Measurements from ENCODE around the gene PLXNB2.

The PLXNB2 gene

GRCh38 chr22:50245214-50246072, 62.0 kb downstream of the PLXNB2 start:
- Histone ChIP-seq H3K27me3 (ENCODE audit: insufficient read depth, poor library complexity, severe bottlenecking) (no peaks in the 10 kb centered on the region), H3K9me3 (ENCODE audit: severe bottlenecking) (no peaks in the 10 kb centered on the region), H3K27ac (ENCODE audit: poor library complexity, severe bottlenecking) (peak overlapping the region; percentile 63), H3K4me1 (ENCODE audit: insufficient read depth, poor library complexity, severe bottlenecking) (peaks cover 8% of the 10 kb centered on the region), H3K36me3 (ENCODE audit: low read depth) (peaks cover 19% of the 10 kb centered on the region), H3K4me3 (ENCODE audit: severe bottlenecking) (peak overlapping the region; percentile 74)
- no peak for TF ChIP-seq CTCF (IDR thresholded peaks at IDR 0.05; ENCODE audit: poor library complexity, severe bottlenecking)
- DNase-seq (ENCODE audit: low spot score) (no peak), ATAC-seq (ENCODE audit: low read depth) (peak; percentile 37; the same call in 2 of the 3 replicates)

GRCh38 chr22:50244420-50245213, 62.8 kb downstream of the PLXNB2 start, which contains the start of gene TUBGCP6:
Gene TUBGCP6, minus strand, starts transcription at chr22:50245023. Its CDS starts 564 bp downstream, at chr22:50244459.
- TF ChIP-seq CTCF (IDR thresholded peaks at IDR 0.05; ENCODE audit: poor library complexity, severe bottlenecking): peak; percentile 10

GRCh38 chr22:50243685-50244419, 63.6 kb downstream of the PLXNB2 start:
- H3K4me1 ChIP-seq (ENCODE audit: insufficient read depth, poor library complexity, severe bottlenecking): peaks cover 8% of the 10 kb centered on the region

More at GRCh38 chr22:50244420-50245213, 62.8 kb downstream of the PLXNB2 start, which contains the start of gene TUBGCP6:
- Histone ChIP-seq H3K4me1 (ENCODE audit: insufficient read depth, poor library complexity, severe bottlenecking) (peaks cover 8% of the 10 kb centered on the region), H3K27me3 (ENCODE audit: insufficient read depth, poor library complexity, severe bottlenecking) (no peaks in the 10 kb centered on the region), H3K27ac (ENCODE audit: poor library complexity, severe bottlenecking) (peak within 1 kb of the TSS; percentile 63), H3K36me3 (ENCODE audit: low read depth) (peaks cover 27% of the 10 kb centered on the region), H3K9me3 (ENCODE audit: severe bottlenecking) (no peaks in the 10 kb centered on the region), H3K4me3 (ENCODE audit: severe bottlenecking) (peak within 1 kb of the TSS; percentile 74)
- DNase-seq (ENCODE audit: low spot score) (peak; percentile 91), ATAC-seq (ENCODE audit: low read depth) (peak; percentile 70)

GRCh38 chr22:50242406-50242949, 65.0 kb downstream of the PLXNB2 start:
- no peak overlapping the region for H3K27ac ChIP-seq (ENCODE audit: poor library complexity, severe bottlenecking)
- H3K27me3 ChIP-seq (ENCODE audit: insufficient read depth, poor library complexity, severe bottlenecking): no peaks in the 10 kb centered on the region
- TF ChIP-seq CTCF (IDR thresholded peaks at IDR 0.05; ENCODE audit: poor library complexity, severe bottlenecking): no peak
- H3K4me3 ChIP-seq (ENCODE audit: severe bottlenecking): peak overlapping the region; percentile 74
- peaks cover 8% of the 10 kb centered on the region for H3K4me1 ChIP-seq (ENCODE audit: insufficient read depth, poor library complexity, severe bottlenecking)
- H3K9me3 ChIP-seq (ENCODE audit: severe bottlenecking): no peaks in the 10 kb centered on the region
- ATAC-seq (ENCODE audit: low read depth): no peak
- no peak for DNase-seq (ENCODE audit: low spot score)
- peaks cover 42% of the 10 kb centered on the region for H3K36me3 ChIP-seq (ENCODE audit: low read depth)

More at GRCh38 chr22:50243685-50244419, 63.6 kb downstream of the PLXNB2 start:
- no peak for TF ChIP-seq CTCF (IDR thresholded peaks at IDR 0.05; ENCODE audit: poor library complexity, severe bottlenecking)
- no peak for DNase-seq (ENCODE audit: low spot score)
- peak; percentile 21 for ATAC-seq (ENCODE audit: low read depth)
- no peaks in the 10 kb centered on the region for H3K9me3 ChIP-seq (ENCODE audit: severe bottlenecking)
- peaks cover 35% of the 10 kb centered on the region for H3K36me3 ChIP-seq (ENCODE audit: low read depth)
- H3K27me3 ChIP-seq (ENCODE audit: insufficient read depth, poor library complexity, severe bottlenecking): no peaks in the 10 kb centered on the region
- H3K27ac ChIP-seq (ENCODE audit: poor library complexity, severe bottlenecking): peak overlapping the region; percentile 63
- H3K4me3 ChIP-seq (ENCODE audit: severe bottlenecking): peak overlapping the region; percentile 74
